Measurements from ENCODE around the gene MTRF1L. TPM values are rescaled to one million over a fixed set of nuclear protein-coding genes. Genes with fewer than 3 reads are reported as not detected.

Gene MTRF1L
- total RNA-seq, 1 experiment from 2014 or later = 30.9 TPM

- H3K36me3 ChIP-seq (ENCODE audit: insufficient read depth, low read length, poor library complexity, severe bottlenecking) = no peaks in the 10 kb centered on the region
- TF ChIP-seq EZH2 (IDR thresholded peaks at IDR 0.05; ENCODE audit: borderline replicate concordance, low read depth, low read length, poor library complexity, severe bottlenecking) = no peak
- TF ChIP-seq CTCF (conservative IDR thresholded peaks at IDR 0.05; ENCODE audit: low read depth, low read length) = no peak
- intact Hi-C loops (cut with micrococcal nuclease; ENCODE audit: unreplicated experiment) = loop anchor here (2.0 kb wide), 1 partner anchor 46 kb away; no protein-coding TSS in a partner anchor
- CTCF ChIA-PET = no interaction called here
- no peak overlapping the region for H3K4me3 ChIP-seq (ENCODE audit: low read depth, low read length, poor library complexity, severe bottlenecking)
- POLR2A ChIA-PET (ENCODE audit: low non-redundant PET) = no interaction called here
- H3K4me1 ChIP-seq (ENCODE audit: insufficient read depth, low read length, poor library complexity, severe bottlenecking) = no peaks in the 10 kb centered on the region
- DNase-seq (ENCODE audit: low spot score) = no peak
- peaks cover 76% of the 10 kb centered on the region for H3K27me3 ChIP-seq (replicated peaks; ENCODE audit: insufficient read depth, low read depth, low read length, poor library complexity)
- no peaks in the 10 kb centered on the region for H3K9me3 ChIP-seq (ENCODE audit: low read depth, low read length, poor library complexity, severe bottlenecking)
- no peak overlapping the region for H3K27ac ChIP-seq (ENCODE audit: low read depth, low read length, poor library complexity, severe bottlenecking)
- BruUV-seq (replicated peaks) = no TSS peak
Observed at GRCh38 chr6:152942319-152942869, 60.1 kb downstream of the MTRF1L start.

- ChIA-PET CTCF (no interaction called here), POLR2A (ENCODE audit: low non-redundant PET) (no interaction called here)
- intact Hi-C loops (cut with micrococcal nuclease; ENCODE audit: unreplicated experiment) = loop anchor here (2.0 kb wide), 1 partner anchor 45 kb away; no protein-coding TSS in a partner anchor
Observed at GRCh38 chr6:152941746-152942145, 60.8 kb downstream of the MTRF1L start.

More at GRCh38 chr6:152941746-152942145, 60.8 kb downstream of the MTRF1L start:
- Histone ChIP-seq H3K4me1 (ENCODE audit: insufficient read depth, low read length, poor library complexity, severe bottlenecking) (no peaks in the 10 kb centered on the region), H3K27me3 (replicated peaks; ENCODE audit: insufficient read depth, low read depth, low read length, poor library complexity) (peaks cover 72% of the 10 kb centered on the region), H3K4me3 (ENCODE audit: low read depth, low read length, poor library complexity, severe bottlenecking) (no peak overlapping the region), H3K36me3 (ENCODE audit: insufficient read depth, low read length, poor library complexity, severe bottlenecking) (no peaks in the 10 kb centered on the region), H3K9me3 (ENCODE audit: low read depth, low read length, poor library complexity, severe bottlenecking) (no peaks in the 10 kb centered on the region), H3K27ac (ENCODE audit: low read depth, low read length, poor library complexity, severe bottlenecking) (no peak overlapping the region)
- no peak for TF ChIP-seq CTCF (conservative IDR thresholded peaks at IDR 0.05; ENCODE audit: low read depth, low read length)
- no peak for TF ChIP-seq EZH2 (IDR thresholded peaks at IDR 0.05; ENCODE audit: borderline replicate concordance, low read depth, low read length, poor library complexity, severe bottlenecking)
- no TSS peak for BruUV-seq (replicated peaks)
- DNase-seq (ENCODE audit: low spot score) = no peak

Other genes with a start within 250 kb of the MTRF1L start
- 62.4 and 67.9 TPM in 2 replicates for gene FBXO5, start 19.7 kb downstream of the MTRF1L start, total RNA-seq (2021)
- gene RGS17, start 128.6 kb upstream of the MTRF1L start, total RNA-seq (2021) = 2.4 and 3.5 TPM in 2 replicates

Measured in A673 (cell line).